HG03280 (cell line): ENCODE measurements around the gene VSTM1.
"Not testable (repeated sequence)": the region's sequence is repeated elsewhere in the genome, so short reads cannot be mapped to it uniquely, and the experiment has no call there.

Source experiments
- ATAC-seq: cut with Tn5 transposase; IDR thresholded peaks from one replicate; pipeline ENCODE4 v1.9.1; 2021; ENCODE audit warnings: mild to moderate bottlenecking, moderate library complexity; ENCODE audit not compliant: unreplicated experiment

The VSTM1 gene

DNA sequence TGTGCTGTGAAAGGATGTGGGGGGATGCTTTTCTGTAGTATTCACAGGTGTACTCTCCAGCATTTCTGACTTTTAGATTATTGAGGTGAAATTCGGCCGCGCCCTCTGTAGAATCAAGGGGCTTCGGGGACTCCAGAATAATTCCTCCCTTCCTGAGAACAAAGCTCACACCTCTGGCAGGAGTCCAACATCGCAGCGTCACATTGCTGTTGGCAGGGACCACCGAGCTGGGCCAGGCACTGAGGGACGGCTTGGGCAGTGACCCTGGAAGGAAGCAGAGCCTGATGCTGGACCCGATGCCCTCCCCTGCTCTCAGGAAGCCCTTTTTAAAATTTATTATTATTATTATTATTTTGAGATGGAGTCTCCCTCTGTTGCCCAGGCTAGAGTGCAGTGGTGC is 11.2 kb upstream of the VSTM1 start:
- ATAC-seq = no peak

DNA sequence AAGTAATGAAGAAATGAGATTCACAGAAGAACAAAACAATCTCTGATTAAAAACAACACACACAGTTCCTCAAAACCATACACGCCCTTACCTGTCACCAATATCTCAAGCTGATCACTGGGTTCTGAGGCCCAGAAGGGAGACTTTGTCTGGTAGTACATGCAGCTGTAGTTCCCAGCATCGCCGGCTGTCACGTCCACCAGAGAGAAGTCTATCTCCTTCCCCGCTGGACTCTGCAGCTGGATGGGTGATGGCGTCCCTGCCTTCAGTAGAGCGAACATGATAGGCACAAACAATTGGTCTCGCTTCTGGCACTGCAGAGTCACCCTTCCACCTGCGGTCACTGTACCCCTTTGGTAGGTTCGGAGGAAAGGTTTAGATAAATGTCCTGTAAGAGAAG is 10.1 kb upstream of the VSTM1 start:
- no peak for ATAC-seq

DNA sequence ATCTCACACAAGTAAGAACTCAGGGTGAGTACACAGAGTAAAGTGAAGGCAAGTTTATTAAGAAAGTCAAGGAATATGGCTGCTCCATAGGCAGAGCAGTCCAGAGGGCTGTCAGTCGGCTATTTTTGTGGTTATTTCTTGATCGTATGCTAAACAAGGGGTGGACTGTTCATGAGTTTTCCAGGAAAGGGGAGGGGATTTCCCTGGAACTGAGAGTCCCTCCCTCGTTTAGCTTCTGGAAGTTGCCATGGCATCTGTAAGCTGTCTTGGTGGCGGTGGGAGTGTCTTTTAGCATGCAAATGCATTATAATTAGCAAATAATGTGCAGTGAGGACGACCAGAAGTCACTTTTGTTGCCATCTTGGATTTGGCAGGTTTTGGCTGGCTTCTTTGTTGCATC is 5.8 kb upstream of the VSTM1 start:
- ATAC-seq = no peak

DNA sequence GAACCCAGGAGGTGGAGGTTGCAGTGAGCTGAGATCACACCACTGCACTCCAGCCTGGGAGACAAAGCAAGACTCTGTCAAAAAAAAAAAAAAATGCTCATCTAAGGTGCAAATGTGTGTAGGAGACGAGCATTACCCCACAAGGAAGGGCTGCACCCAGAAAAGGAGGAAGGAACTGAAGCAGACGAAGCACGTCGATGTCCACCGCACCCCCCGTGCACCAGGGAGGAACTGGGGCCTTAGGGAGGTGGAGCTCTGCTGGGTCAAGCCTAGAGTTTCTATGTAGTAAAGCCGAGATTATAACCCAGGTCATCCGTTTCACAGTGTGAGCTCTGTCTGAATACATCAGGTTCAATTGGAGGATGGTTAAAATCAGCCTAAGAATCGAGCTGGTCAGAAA is 1.1 kb downstream of the VSTM1 start:
- ATAC-seq = no peak

DNA sequence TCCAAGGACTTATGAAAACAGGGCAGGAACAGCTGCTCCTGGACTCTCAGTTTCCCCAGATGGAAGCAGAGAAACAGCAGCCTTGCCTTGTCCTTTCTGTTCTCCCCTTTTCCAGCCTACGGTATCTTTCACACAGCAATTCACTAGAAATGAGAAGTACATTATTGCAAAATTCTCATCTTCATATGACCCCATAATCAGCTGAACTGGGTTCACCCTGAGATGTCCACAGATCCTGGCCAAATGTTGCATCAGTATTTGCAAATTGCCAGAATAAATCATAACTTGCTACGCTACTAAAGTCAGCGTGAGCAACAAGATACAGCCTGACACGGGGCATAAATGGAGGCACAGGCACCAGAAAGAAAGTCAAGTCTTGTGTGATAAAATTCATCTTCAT is 16.1 kb downstream of the VSTM1 start:
- ATAC-seq = no peak

DNA sequence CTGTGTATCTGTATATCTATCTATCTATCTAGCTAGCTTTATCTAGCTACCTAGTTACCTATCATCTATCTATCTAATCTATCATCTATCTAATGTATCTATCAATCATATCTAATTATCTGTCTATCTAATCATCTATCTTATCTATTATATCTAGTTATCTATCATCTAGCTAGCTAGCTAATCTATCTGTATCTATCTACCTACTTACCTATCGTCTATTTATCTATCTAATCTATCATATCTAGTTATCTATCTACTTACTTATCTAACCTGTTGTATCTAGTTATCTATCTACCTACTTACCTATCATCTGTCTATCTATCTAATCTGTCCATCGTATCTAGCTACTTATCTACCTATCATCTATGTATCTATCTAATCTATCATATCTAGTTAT is 17.9 kb downstream of the VSTM1 start:
- no peak for ATAC-seq

DNA sequence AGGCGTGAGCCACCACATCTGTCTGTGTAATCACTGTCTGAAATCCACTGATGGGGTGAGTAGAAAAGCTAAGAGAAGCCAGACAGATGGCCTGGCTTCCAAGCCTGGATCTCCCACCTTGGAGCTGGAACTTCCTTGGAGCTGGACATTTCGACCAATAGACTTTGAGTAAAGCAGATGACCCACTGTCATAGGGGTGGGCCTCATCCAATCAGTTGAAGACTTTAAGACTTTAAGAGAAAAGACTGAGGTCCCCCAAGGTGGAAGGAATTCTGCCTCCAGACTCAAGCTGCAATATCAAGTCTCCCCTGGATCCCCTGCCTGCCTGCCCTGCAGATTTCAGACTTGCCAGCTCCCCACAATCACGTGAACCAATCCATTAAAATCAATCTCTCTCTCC is 20.7 kb downstream of the VSTM1 start:
- no peak for ATAC-seq

DNA sequence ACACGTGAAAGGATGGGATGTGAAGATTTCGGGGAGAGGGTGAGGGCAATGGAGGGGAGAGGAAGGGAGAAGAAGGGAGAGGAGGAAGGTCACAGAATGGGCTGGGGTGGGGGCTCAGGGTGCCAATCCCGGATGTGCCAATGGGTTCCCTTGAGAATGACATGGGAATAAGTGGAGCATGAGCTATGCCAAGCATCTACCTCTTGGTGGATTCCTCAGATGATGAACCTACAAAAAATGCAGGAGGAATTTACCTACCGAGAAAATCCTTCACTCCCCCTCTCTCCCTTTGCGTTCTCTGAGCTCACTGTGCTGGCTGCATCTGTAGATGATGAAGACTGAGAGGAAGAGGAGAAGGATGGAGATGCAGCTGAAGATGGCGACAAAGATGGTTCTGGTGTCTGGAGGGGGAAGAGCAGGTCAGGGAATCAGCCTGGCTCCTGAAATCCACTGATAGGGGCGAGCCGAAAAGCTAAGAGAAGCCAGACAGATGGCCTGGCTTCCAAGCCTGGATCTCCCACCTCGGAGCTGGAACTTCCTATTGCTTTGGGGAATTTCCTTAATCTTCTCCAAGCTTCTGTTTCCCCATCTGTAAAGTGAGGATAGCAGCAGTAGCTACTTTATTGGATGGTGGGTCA is 21.6 kb downstream of the VSTM1 start:
- ATAC-seq = no peak

DNA sequence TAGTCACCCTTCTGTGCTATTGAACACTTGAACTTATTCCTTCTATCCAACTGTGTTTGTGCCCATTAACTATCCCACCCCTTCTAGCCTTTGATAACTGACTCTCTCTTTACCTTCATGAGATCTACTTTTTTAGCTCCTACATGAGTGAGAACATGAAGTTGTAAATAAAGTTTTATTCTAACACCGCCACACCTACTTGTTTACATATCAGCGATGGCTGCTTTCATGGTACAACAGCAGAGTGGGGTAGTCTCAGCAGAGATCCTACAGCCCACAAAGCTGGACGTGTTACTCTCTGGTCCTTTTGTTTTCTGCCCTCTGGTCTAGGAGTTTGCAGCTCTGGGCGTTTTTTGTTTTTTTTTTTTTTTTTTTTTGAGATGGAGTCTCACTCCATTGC is 23.7 kb downstream of the VSTM1 start:
- ATAC-seq = no peak

DNA sequence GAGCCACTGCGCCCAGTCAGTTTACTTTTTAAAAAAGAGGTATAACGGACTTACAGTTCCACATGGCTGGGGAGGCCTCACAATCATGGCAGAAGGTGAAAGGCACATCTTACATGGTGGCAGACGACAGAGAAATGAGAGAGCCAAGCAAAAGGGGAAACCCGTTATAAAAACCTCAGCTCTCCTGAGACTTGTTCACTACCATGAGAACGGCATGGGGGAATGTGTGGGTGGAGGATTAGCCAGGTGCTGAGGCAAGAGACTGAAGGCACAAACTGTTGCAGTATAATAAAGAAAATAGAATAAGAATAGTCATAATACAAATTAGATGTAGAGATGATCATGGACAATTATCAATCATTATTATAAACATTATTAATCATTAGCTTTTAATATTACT is 27.2 kb downstream of the VSTM1 start:
- ATAC-seq = not testable (repeated sequence)

DNA sequence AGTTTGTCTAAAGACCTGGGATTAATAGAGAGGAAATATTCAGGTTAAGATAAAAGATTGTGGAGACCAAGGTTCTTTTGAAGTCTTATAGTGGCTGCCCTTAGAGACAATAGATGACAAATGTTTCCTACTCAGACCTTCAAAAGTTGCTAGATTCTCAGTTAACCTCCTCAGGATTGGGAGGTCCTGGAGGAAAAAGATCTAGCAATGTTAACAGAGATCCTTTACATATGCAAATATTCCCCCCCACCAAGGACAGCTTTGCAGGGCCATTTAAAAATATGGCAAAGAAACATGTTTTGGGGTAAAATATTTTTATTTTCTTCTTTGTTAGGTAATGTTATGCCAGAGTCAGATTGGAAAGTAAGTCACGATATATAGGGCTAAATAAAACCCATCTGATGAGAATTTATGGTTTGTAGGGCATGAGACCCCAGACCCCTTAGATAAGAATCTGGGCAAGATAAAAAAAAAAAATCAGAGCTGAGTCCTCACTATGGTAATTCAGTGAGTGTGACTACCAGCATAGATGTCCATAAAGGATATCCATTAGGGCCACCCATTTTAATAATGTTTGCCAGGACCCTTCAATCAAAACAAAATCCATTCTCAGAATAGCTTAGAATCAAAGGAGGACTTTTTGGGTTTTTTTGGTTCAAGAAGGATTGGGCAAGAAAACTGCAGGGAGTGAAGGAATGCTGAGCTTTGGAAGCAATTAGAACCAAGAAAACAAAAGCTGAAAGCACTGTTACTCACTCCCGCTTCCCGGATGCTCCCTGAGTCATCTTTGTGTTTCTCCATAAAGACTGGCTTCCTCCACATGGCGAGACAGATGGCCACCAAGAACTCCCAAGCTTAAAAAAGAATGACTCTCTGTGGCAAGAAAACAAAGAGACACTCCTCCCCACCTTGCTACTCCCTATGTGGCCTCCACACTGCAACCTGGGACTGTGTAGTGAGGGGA is 28.2 kb downstream of the VSTM1 start:
- no peak for ATAC-seq

DNA sequence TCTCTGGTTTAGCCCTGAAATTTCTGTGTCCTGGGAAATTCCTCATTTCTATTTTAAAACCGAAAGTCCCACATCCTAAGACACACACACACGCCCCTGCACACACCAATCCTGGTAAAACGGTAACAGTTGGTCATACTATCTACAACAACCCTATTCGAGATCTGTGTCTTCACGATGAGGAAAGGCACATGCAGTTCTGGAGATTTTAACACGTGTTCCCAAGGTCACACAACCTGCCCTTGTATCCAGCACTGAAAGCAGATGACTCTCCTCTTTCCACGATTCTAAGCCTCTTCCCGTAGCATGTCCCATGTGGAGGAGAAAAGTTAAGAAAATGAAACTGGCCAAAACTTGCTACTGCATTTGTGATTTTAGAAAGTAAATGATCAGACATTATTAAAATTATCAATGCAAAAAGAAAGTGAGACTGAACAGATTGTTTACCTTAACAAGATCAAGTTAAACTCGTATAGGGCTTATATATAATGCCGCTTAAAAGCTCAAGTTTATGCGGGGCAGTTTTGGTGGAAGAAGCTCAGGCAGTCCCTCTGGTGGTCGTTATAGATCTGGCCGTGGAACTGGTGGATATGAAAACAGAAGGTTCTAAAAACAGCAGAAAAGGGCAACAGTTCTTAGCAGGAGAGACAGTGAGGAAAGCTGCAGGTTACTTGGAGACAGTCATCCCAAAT is 32.7 kb downstream of the VSTM1 start:
- no peak for ATAC-seq

DNA sequence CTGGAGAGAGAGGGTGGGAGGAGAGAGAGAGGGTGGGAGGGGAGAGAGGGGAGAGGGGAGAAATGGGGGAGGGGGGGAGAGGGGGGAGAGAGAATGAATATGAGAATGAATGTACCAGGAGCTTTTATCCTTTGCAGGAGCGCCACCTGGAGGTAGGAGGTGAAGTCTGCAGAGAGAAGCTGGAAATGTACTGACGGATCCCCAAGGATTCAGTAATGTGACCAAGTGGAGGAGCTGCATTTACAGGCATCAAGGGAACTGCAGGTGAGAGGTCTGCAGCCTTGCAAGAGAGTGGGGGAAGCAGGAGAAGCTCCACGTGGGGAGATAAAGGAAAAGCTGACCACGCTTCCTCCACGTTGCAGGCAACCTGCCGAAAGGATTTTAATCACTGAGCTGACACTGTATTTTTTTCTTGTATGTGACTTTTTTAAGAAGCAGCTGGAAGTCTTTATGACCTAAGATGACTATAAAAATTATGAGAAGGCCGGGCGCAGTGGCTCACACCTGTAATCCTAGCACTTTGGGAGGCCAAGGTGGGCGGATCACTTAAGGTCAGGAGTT is 33.7 kb downstream of the VSTM1 start:
- ATAC-seq = no peak

DNA sequence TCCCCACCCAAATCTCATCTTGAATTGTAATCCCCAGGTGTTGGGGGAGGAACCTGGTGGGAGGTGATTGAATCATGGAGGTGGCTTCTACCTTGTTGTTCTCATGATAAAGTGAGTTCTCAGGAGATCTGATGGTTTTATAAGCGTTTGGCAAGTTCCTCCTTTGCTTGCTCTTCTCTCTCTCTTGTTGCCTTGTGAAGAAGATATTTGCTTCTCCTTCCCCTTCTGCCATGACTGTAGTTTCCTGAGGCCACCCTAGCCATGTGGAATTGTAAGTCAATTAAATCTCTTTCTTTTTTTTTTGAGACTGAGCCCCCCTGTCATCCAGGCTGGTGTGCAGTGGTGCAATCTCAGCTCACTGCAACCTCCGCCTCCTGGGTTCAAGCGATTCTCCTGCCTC is 34.4 kb downstream of the VSTM1 start:
- no peak for ATAC-seq

DNA sequence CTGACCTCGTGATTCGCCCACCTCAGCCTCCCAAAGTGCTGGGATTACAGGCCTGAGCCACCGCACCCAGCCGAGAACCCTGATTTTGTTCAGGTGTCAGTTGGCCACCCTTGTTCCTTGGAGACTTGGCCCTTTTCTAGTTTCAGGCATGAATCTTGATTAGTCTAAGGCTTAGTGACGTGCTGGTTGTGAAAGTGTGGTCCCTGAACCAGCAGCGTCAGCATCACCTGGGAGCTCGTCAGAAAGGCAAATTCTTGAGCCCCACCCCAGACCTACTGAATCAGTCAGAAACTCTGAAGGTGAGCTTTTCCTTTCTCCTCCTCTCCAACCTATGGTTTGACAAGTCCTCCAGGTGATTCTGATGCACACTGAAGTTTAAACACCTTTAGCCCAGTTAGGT is 37.0 kb downstream of the VSTM1 start:
- ATAC-seq = no peak

DNA sequence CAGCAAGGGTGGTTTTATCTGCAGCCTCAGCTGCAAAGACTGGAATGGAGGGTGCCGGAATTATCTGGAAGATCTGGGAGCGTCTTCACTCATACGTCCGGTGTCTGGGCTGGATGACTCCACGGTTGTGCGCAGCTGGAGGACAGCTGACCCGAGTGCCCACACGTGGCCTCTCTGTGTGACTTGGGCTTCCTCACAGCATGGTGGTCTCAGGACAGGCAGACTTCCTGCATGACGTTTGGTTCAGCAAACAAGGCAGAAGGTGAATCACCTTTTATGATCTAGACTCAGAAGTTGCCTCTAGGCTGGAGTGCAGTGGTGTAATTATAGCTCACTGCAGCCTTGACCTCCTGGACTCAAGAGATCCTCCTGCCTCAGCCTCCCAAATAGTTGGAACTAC is 39.0 kb downstream of the VSTM1 start:
- ATAC-seq = no peak

DNA sequence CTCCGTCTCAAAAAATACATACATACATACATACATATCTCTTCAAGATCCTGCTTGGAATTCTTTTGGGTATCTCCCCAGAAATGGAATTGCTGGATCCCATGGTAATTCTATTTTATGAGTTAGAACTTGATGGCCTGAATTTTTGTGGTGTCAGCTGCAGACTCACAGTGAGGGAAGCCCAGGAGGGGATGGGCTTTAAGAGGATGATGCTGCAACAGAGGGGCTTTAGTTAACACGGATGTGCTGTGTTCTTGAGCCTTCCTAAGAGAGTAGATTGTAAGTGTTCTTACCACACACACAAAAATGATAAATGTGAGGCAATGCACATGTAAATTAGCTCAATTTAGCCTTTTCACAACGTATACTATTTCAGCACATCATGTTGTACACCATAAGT is 40.5 kb downstream of the VSTM1 start:
- ATAC-seq = no peak

DNA sequence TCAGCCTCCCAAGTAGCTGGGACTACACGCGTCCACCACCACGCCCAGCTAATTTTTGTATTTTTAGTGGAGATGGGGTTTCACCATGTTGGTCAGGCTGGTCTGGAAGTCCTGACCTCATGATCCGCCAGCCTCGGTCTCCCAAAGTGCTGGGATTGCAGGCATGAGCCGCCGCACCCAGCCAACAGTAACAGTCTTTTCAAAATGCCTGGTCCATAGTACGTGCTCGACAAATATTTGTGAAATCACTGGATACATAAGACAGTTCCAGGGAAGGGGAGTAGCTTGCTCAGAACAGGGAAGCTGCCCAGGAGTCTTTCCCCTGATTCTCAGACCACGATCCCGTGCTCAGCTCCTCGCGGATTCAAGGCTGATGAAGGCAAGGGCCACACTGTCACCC is 41.8 kb downstream of the VSTM1 start:
- no peak for ATAC-seq

DNA sequence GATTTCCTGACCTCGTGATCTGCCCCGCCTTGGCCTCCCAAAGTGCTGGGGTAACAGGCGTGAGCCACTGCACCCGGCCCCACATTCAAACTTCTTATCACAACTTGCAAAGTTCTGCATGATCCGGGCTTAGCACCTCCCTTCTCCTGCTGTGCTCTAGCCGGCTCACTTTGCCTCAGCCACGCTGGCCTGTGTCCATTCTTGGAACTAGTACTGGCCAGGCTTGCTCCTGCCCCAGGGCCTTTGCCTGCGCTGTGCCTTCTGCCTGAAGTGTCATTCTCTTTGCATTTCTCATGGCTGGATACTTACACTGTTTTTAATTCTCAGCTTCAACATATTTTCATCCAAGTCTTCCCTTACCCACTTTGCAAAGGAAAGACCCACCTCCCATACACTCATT is 42.3 kb downstream of the VSTM1 start:
- ATAC-seq = no peak

DNA sequence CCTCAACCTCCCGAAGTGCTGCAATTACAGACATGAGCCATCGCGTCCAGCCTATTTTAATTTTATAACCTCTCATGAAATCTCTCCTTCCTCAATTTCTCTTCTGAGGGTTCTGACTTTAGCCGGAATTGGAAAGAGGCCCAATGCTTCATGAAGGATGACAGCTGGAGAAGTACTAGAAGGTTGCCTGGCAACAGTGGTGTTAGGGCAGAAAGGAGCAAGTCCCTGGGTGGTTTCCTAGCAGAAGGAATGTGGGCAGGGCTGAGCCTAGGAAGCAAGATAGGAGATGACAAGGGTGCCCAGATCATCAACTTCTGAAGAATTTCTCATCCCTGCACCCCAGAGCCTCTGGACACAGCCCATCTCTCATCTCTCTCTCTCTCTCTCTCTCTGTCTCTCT is 46.4 kb downstream of the VSTM1 start:
- ATAC-seq = no peak

DNA sequence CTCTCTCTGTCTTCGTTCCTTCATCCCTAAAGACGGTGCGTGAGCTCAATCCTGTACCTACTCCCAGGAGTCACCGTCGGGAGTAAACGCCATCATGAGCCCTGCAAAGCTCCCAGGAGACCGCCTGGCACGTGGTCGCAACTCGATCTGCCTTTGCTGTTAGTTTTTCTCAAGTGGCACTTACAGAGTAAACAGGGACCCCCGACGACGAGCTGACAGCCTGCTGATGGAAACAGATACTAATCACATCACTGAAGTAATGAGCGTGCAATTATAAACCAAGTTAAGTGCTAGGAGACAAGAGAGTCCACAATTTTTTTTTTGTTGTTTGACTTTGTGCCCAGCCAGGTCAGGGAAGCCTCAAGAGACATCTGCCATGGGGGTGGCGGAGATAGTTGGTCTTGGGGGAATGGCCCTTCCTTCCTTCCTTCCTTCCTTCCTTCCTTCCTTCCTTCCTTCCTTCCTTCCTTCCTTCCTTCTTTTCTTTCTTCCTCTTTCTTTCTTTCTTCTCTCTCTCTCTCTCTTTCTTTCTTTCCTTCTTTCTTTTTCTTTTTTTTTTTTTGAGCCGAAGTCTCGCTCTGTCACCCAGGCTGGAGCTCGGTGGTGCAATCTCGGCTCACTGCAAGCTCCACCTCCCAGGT is 48.7 kb downstream of the VSTM1 start:
- no peak for ATAC-seq
